GM12878 (cell line): ENCODE results near the gene VDR. TPM values are rescaled to one million over a fixed set of nuclear protein-coding genes. Genes with fewer than 3 reads are reported as not detected.

Source experiments
- ATAC-seq: fragments of 200-7000 bp; cut with Tn5 transposase; 3 replicates; pipeline ENCODE4 v1.9.1; 2020; ENCODE audit warnings: mild to moderate bottlenecking, moderate library complexity
- BruUV-seq: library from RNA; stranded (reverse); fragments of 400-500 nt; replicated peaks from 2 replicates; lab custom pipeline; 2021; lab: Mats Ljungman, UMichigan
- CTCF ChIA-PET: fragments of 300-600 bp; sonication (Branson Sonifier 250); formaldehyde crosslinking; extraction: SDS; loops from one replicate; lab custom pipeline; 2021; ENCODE audit warnings: inconsistent platforms; lab: Yijun Ruan, JAX
- POLR2A ChIA-PET: fragments of 350-600 bp; formaldehyde crosslinking; extraction: SDS; loops from one replicate; lab custom pipeline; 2021; ENCODE audit warnings: inconsistent platforms; lab: Charles Lee
- RAD21 ChIA-PET: fragments of 300-600 bp; sonication (Branson Sonifier 250); formaldehyde crosslinking; loops from one replicate; lab custom pipeline; 2023; ENCODE audit warnings: antibody characterized with exemption; ENCODE audit not compliant: unreplicated experiment; lab: Charles Lee
- SMC1A ChIA-PET: fragments of 300-600 bp; sonication (Branson Sonifier 250); formaldehyde crosslinking; loops from one replicate; lab custom pipeline; 2023; ENCODE audit not compliant: unreplicated experiment, uncharacterized antibody; lab: Charles Lee
- DNase-seq: peaks from one replicate; pipeline ENCODE4 v3.0.0-alpha.2; 2011; ENCODE audit warnings: low read depth, low spot score
- FAIRE-seq: peaks from 3 replicates; lab custom pipeline; 2011; peaks lifted over from hg19 to GRCh38; lab: Jason Lieb, UNC
- H2AFZ ChIP-seq: 2 replicates; pipeline ENCODE4 v1.6.0; 2011; ENCODE audit warnings: low read depth, low read length, control low read depth; ENCODE audit not compliant: control insufficient read depth
- H3K27ac ChIP-seq: 2 replicates; pipeline ENCODE4 v1.5.1; 2011; ENCODE audit warnings: control low read depth; ENCODE audit not compliant: control insufficient read depth, insufficient read depth
- H3K27me3 ChIP-seq, 2 experiments: replicated peaks in 1 of 2; 2 replicates each; pipeline versions ENCODE4 v1.6.0 to v1.6.1; 2011; ENCODE audit warnings: low read length in 1 of 2; ENCODE audit not compliant: control insufficient read depth in 2 of 2, insufficient read depth in 2 of 2
- H3K36me3 ChIP-seq, 2 experiments: 2 replicates each; pipeline ENCODE4 v1.5.1; 2011; ENCODE audit warnings: low read length in 1 of 2; ENCODE audit not compliant: control insufficient read depth in 2 of 2, insufficient read depth in 2 of 2
- H3K4me1 ChIP-seq: 2 replicates; pipeline ENCODE4 v1.6.1; 2011; ENCODE audit warnings: mild to moderate bottlenecking, low read length, moderate library complexity, mixed read lengths; ENCODE audit not compliant: control insufficient read depth, insufficient read depth
- H3K4me2 ChIP-seq: 2 replicates; pipeline ENCODE4 v1.6.0; 2011; ENCODE audit warnings: control low read depth; ENCODE audit not compliant: control insufficient read depth, insufficient read depth
- H3K4me3 ChIP-seq: fragments of 200-600 bp; sonication (generic); 2 replicates; pipeline ENCODE4 v1.5.1; 2016
- H3K79me2 ChIP-seq: 2 replicates; pipeline ENCODE4 v1.6.0; 2011; ENCODE audit warnings: low read length; ENCODE audit not compliant: control insufficient read depth, insufficient read depth
- H3K9ac ChIP-seq: 2 replicates; pipeline ENCODE4 v1.8.0; 2011; ENCODE audit warnings: low read length, control low read depth, mixed read lengths; ENCODE audit not compliant: control insufficient read depth, insufficient read depth
- H3K9me3 ChIP-seq: replicated peaks from 3 replicates; pipeline ENCODE4 v1.5.1; 2011; ENCODE audit warnings: mild to moderate bottlenecking, low read length; ENCODE audit not compliant: control insufficient read depth, insufficient read depth
- H4K20me1 ChIP-seq: 2 replicates; pipeline ENCODE4 v1.6.0; 2011; ENCODE audit not compliant: control insufficient read depth, insufficient read depth
- CHD2 ChIP-seq: IDR thresholded peaks from 2 replicates; pipeline ENCODE4 v1.6.1; 2011; ENCODE audit warnings: low read depth, low read length, improper control_type of control experiment, borderline replicate concordance
- HCFC1 ChIP-seq: fragments of 150-350 bp; IDR thresholded peaks from 2 replicates; pipeline ENCODE4 v1.6.1; 2014; ENCODE audit warnings: low read length
- IKZF1 ChIP-seq: fragments of 450-650 bp; conservative IDR thresholded peaks from 2 replicates; pipeline ENCODE4 v1.6.1; 2017; ENCODE audit warnings: antibody characterized with exemption, mild to moderate bottlenecking
- SIN3A ChIP-seq: IDR thresholded peaks from 2 replicates; pipeline ENCODE4 v1.6.1; 2012; ENCODE audit warnings: low read depth, low read length, improper control_type of control experiment
- SMC3 ChIP-seq: IDR thresholded peaks from 2 replicates; pipeline ENCODE4 v1.6.1; 2011; ENCODE audit warnings: low read length, improper control_type of control experiment, borderline replicate concordance
- SRF ChIP-seq, 2 experiments: IDR thresholded peaks; 2 replicates each; pipeline ENCODE4 v1.6.1; 2011; ENCODE audit warnings: low read depth in 2 of 2, low read length in 2 of 2, mild to moderate bottlenecking in 1 of 2, moderate library complexity in 1 of 2
- USF1 ChIP-seq: IDR thresholded peaks from 2 replicates; pipeline ENCODE4 v1.6.1; 2011; ENCODE audit warnings: borderline replicate concordance, low read depth, mild to moderate bottlenecking, moderate library complexity, mixed read lengths, low read length; ENCODE audit not compliant: insufficient read depth; ENCODE audit errors: extremely low read length
- ZNF217 ChIP-seq: fragments of 450-650 bp; IDR thresholded peaks from 2 replicates; pipeline ENCODE4 v1.6.1; 2017; ENCODE audit warnings: antibody characterized with exemption, mild to moderate bottlenecking
- WGBS: methylation state at CpG from one replicate; pipeline ENCODE4 v1.1.6; 2016; ENCODE audit warnings: low lambda C conversion rate; ENCODE audit not compliant: insufficient replicate concordance, insufficient coverage; ENCODE audit errors: missing lambda C conversion rate; 5-methylcytosine and 5-hydroxymethylcytosine counted together
- in situ Hi-C: fragments of 300-500 bp; cut with MboI; formaldehyde crosslinking; loops from 9 replicates; pipeline ENCODE4 v1.14.3; 2018; ENCODE audit warnings: mixed read lengths
- intact Hi-C: fragments of 100-400 bp; cut with micrococcal nuclease; formaldehyde crosslinking; loops from one replicate; pipeline ENCODE4 v1.14.2; 2022; ENCODE audit not compliant: unreplicated experiment
- polyA plus RNA-seq, 11 experiments: library from polyadenylated mRNA; depleted of rRNA in 4 of 11; unstranded in 6 of 11; stranded (reverse) in 5 of 11; fragments of >200 nt; fragmentation: Nextera tagmentation in 4 of 11; fragmentation: Illumina TruSeq in 1 of 11; extraction: Ambion mirVana in 4 of 11; extraction: Trizol in 1 of 11; gene quantifications; 1 replicate in 1 of 11; 2 replicates in 10 of 11; pipeline versions ENCODE4 v1.2.1 to v1.2.3, GENCODE V29; 2011 to 2016; ENCODE audit warnings: inconsistent platforms in 2 of 11, missing spikeins in 2 of 11, low read depth in 1 of 11
- total RNA-seq, 4 experiments: library from RNA; depleted of rRNA in 3 of 4; stranded (reverse); fragments of >200 nt in 3 of 4; fragmentation: Illumina TruSeq in 1 of 4; extraction: Trizol in 1 of 4; gene quantifications; 2 replicates each; pipeline versions ENCODE4 v1.2.1 to v1.2.3, GENCODE V29; 2013 to 2021
- TF ChIP-seq, protein P1 (sequence below), 3 experiments: IDR thresholded peaks in 2 of 3; conservative IDR thresholded peaks in 1 of 3; 2 replicates each; pipeline ENCODE4 v1.5.1; 2011; ENCODE audit warnings: low read depth in 3 of 3, low read length in 3 of 3, mild to moderate bottlenecking in 3 of 3, control low read depth in 2 of 3, moderate library complexity in 2 of 3, inconsistent platforms in 1 of 3, mixed read lengths in 1 of 3; ENCODE audit not compliant: control insufficient read depth in 2 of 3, insufficient read depth in 1 of 3; ENCODE audit errors: extremely low read depth in 1 of 3

Gene VDR
- total and polyA plus RNA-seq, 10 of the 15 experiments (the other 5 are each of a cell fraction or from before 2014, with no cell fraction given): 0.27 to 7.9 (median 3.0) TPM

DNA sequence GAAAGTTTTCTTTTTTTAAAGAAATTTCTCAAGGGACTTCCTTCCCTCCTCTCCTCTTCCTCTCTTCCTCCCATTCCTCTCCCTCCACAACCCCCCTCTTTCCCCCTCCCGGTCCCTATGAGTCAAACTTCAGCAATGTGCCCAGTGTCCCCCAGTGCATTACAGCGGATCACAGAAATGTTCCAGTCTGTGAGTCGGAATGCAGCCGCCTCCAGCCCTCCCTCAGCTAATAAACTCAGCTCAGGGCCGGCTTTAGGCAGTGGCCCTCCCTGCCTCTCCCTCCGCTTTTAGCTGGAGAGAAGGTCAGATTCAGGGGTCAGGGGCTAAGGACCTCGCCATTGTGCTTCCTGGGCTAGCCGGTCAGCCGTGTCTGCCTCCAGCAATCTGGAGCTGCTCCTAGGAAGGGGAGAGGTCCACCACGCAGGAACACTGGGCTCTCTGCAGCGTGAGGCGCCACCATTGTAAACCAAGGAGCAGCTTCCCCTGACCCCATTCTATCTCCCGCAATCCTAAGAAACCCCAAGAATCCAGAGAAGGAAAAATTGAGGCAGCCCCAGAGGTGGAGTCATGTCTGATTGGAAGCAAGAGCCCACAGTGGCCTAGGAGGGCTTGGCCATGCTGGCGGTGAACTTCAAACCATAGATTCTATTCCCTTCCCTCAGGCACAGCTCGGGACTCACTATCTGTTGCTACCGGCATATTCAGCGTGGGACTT is 84.0 kb downstream of the VDR start:
- SMC1A ChIA-PET: interaction anchor here (0.7 to 3.4 kb wide), 3 partner anchors 11 to 16 kb away, joined by 3 to 23 read pairs (median 4); no protein-coding TSS in a partner anchor
- ATAC-seq (no peak), FAIRE-seq (no peak), DNase-seq (no peak)
- TF ChIP-seq CHD2: no peak
- no peaks in the 10 kb centered on the region; the same call in 1 of the 2 replicates for H4K20me1 ChIP-seq
- peaks cover 0 to 7% of the 10 kb centered on the region in 2 experiments; a peak in 3 of 4 replicates for H3K27me3 ChIP-seq
- no peak overlapping the region; the same call in 1 of the 2 replicates for H2AFZ ChIP-seq
- peak overlapping the region; percentile 46; the same call in 1 of the 2 replicates for H3K27ac ChIP-seq
- RAD21 ChIA-PET: interaction anchor here (0.9 to 5.3 kb wide), 2 partner anchors 14 to 23 kb away, joined by 3 to 92 read pairs; no protein-coding TSS in a partner anchor
- 52% methylated on average over 16 of the region's 17 CpGs for WGBS
- H3K4me3 ChIP-seq: peak overlapping the region; percentile 72; the same call in 1 of the 2 replicates
- in situ Hi-C loops: no loop called here
- CTCF ChIA-PET: interaction anchor here (0.9 to 5.0 kb wide), 3 partner anchors 13 to 78 kb away, joined by 3 to 108 read pairs (median 3); no protein-coding TSS in a partner anchor
- H3K9me3 ChIP-seq: no peaks in the 10 kb centered on the region
- peaks cover 27% of the 10 kb centered on the region for H3K4me1 ChIP-seq
- H3K36me3 ChIP-seq: no peaks in the 10 kb centered on the region; a peak in 1 of 4 replicates
- BruUV-seq: no TSS peak
- POLR2A ChIA-PET: interaction anchor here (0.6 to 1.1 kb wide), 4 partner anchors 9 to 195 kb away, joined by 3 to 5 read pairs (median 4); no protein-coding TSS in a partner anchor
- peaks cover 15% of the 10 kb centered on the region for H3K79me2 ChIP-seq
- peak overlapping the region; percentile 79; the same call in 1 of the 2 replicates for H3K4me2 ChIP-seq
- intact Hi-C loops: no loop called here
- peak overlapping the region; percentile 61 for H3K9ac ChIP-seq

GRCh38 chr12:47819896-47820630 is 84.7 kb downstream of the VDR start, which contains the start of gene HDAC7:
TSS of gene HDAC7 (minus strand) at chr12:47819903. CDS start at chr12:47819785, 118 bp downstream.
- Histone ChIP-seq H3K27me3 (peaks cover 0 to 7% of the 10 kb centered on the region in 2 experiments; a peak in 3 of 4 replicates), H3K4me1 (peaks cover 27% of the 10 kb centered on the region), H3K27ac (peak within 1 kb of the TSS; percentile 46), H3K79me2 (peaks cover 15% of the 10 kb centered on the region), H3K36me3 (no peaks in the 10 kb centered on the region; a peak in 1 of 4 replicates), H2AFZ (peak within 1 kb of the TSS; percentile 72), H3K4me2 (peak within 1 kb of the TSS; percentile 83), H4K20me1 (no peaks in the 10 kb centered on the region; the same call in 1 of the 2 replicates), H3K9me3 (no peaks in the 10 kb centered on the region), H3K4me3 (peak within 1 kb of the TSS; percentile 80), H3K9ac (peak within 1 kb of the TSS; percentile 61)
- intact Hi-C loops (no loop called here), in situ Hi-C loops (no loop called here)
- ChIA-PET POLR2A (interaction anchor here (0.6 to 1.1 kb wide), 3 partner anchors 10 to 196 kb away, joined by 4 to 5 read pairs (median 5); no protein-coding TSS in a partner anchor), RAD21 (interaction anchor here (0.9 to 5.3 kb wide), 3 partner anchors 12 to 23 kb away, joined by 3 to 92 read pairs (median 17); no protein-coding TSS in a partner anchor), CTCF (interaction anchor here (0.9 to 5.0 kb wide), 3 partner anchors 12 to 77 kb away, joined by 3 to 108 read pairs (median 3); no protein-coding TSS in a partner anchor), SMC1A (interaction anchor here (0.7 to 3.4 kb wide), 4 partner anchors 12 to 66 kb away, joined by 3 to 23 read pairs (median 4); no protein-coding TSS in a partner anchor)
- BruUV-seq: no TSS peak
- FAIRE-seq (no peak), ATAC-seq (peak; percentile 64), DNase-seq (no peak)
- WGBS: under 1% methylated on average over 49 of the region's 58 CpGs
- no peak for TF ChIP-seq SIN3A
- TF ChIP-seq, protein P1, sequence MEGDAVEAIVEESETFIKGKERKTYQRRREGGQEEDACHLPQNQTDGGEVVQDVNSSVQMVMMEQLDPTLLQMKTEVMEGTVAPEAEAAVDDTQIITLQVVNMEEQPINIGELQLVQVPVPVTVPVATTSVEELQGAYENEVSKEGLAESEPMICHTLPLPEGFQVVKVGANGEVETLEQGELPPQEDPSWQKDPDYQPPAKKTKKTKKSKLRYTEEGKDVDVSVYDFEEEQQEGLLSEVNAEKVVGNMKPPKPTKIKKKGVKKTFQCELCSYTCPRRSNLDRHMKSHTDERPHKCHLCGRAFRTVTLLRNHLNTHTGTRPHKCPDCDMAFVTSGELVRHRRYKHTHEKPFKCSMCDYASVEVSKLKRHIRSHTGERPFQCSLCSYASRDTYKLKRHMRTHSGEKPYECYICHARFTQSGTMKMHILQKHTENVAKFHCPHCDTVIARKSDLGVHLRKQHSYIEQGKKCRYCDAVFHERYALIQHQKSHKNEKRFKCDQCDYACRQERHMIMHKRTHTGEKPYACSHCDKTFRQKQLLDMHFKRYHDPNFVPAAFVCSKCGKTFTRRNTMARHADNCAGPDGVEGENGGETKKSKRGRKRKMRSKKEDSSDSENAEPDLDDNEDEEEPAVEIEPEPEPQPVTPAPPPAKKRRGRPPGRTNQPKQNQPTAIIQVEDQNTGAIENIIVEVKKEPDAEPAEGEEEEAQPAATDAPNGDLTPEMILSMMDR (IDR thresholded peaks at IDR 0.05 in 2 of 3, conservative IDR thresholded peaks at IDR 0.05 in 1 of 3; ENCODE audit: control insufficient read depth in 2 of 3, extremely low read depth in 1 of 3, insufficient read depth in 1 of 3, low read depth in 3 of 3, low read length in 3 of 3): peak in 1 of 3 experiments; percentile 10; a peak in 1 of 6 replicates
- 0 out of 2 replicates have a peak, but pooled peaks have one; percentile 15 for TF ChIP-seq ZNF217
- TF ChIP-seq SRF (IDR thresholded peaks at IDR 0.05; ENCODE audit: low read depth in 2 of 2, low read length in 2 of 2): no peak
- TF ChIP-seq SMC3: no peak
- TF ChIP-seq IKZF1: peak; percentile 26; the same call in 1 of the 2 replicates
- TF ChIP-seq HCFC1: no peak; the same call in 1 of the 2 replicates
- TF ChIP-seq USF1: no peak
